HepG2 (cell line): ENCODE measurements around the gene PITHD1. TPM values are rescaled to one million over a fixed set of nuclear protein-coding genes. Genes with fewer than 3 reads are reported as not detected.

Experiments used
- ATAC-seq: fragments of 200-7000 bp; cut with Tn5 transposase; 3 replicates; pipeline ENCODE4 v1.9.1; 2020; ENCODE audit warnings: mild to moderate bottlenecking, moderate library complexity
- BruUV-seq: library from RNA; stranded (reverse); fragments of 400-500 nt; replicated peaks from 2 replicates; lab custom pipeline; 2021; lab: Mats Ljungman, UMichigan
- CTCF ChIA-PET: fragments of 300-600 bp; formaldehyde crosslinking; extraction: SDS; loops from one replicate; lab custom pipeline; 2021; ENCODE audit warnings: low total read pairs, inconsistent platforms, low intra/inter-chr PET ratio; lab: Yijun Ruan, JAX
- POLR2A ChIA-PET: fragments of 350-600 bp; sonication (Branson Sonifier 250); formaldehyde crosslinking; loops from one replicate; lab custom pipeline; 2020; ENCODE audit warnings: antibody characterized with exemption, inconsistent platforms; lab: Yijun Ruan, JAX
- DNase-seq: peaks from one replicate; pipeline ENCODE4 v3.0.0-alpha.2; 2015; ENCODE audit warnings: low spot score
- FAIRE-seq: peaks from 3 replicates; lab custom pipeline; 2011; peaks lifted over from hg19 to GRCh38; lab: Jason Lieb, UNC
- H2AFZ ChIP-seq: one replicate; pipeline ENCODE4 v1.6.1; 2011; ENCODE audit warnings: low read length, inconsistent platforms
- H3K27ac ChIP-seq: fragments of 300-600 bp; 3 replicates; pipeline ENCODE4 v1.8.0; 2011; ENCODE audit warnings: mixed run types, mild to moderate bottlenecking, mixed read lengths, low read length, inconsistent platforms; ENCODE audit not compliant: insufficient read depth; ENCODE audit errors: extremely low read length
- H3K27me3 ChIP-seq, 2 experiments: fragments of 200-600 bp in 1 of 2; 2 replicates in 1 of 2; 3 replicates in 1 of 2; pipeline versions ENCODE4 v1.6.0 to v1.8.0; 2011; ENCODE audit warnings: low read length in 2 of 2, mild to moderate bottlenecking in 2 of 2, moderate library complexity in 2 of 2, inconsistent platforms in 1 of 2; ENCODE audit not compliant: insufficient read depth in 2 of 2, control insufficient read depth in 1 of 2
- H3K36me3 ChIP-seq, 2 experiments: fragments of 200-600 bp in 1 of 2; replicated peaks in 1 of 2; 2 replicates in 1 of 2; 3 replicates in 1 of 2; pipeline versions ENCODE4 v1.5.1 to v1.8.0; 2011; ENCODE audit warnings: low read length in 2 of 2, inconsistent platforms in 1 of 2; ENCODE audit not compliant: insufficient read depth in 2 of 2, control insufficient read depth in 1 of 2
- H3K4me1 ChIP-seq: 2 replicates; pipeline ENCODE4 v1.5.1; 2012; ENCODE audit warnings: low read length, inconsistent platforms; ENCODE audit not compliant: insufficient read depth
- H3K4me2 ChIP-seq: 2 replicates; pipeline ENCODE4 v1.6.0; 2011; ENCODE audit warnings: low read depth, low read length, inconsistent platforms
- H3K4me3 ChIP-seq, 3 experiments: fragments of 200-600 bp in 1 of 3; sonication (generic), shearing (Covaris generic) in 1 of 3; replicated peaks in 1 of 3; 2 replicates each; pipeline ENCODE4 v1.5.1; 2011 to 2016; ENCODE audit warnings: low read length in 3 of 3, inconsistent platforms in 2 of 3, low read depth in 2 of 3, mild to moderate bottlenecking in 2 of 3, control low read depth in 1 of 3, mixed read lengths in 1 of 3; ENCODE audit not compliant: insufficient read depth in 1 of 3
- H3K79me2 ChIP-seq: one replicate; pipeline ENCODE4 v1.6.1; 2011; ENCODE audit warnings: low read length, inconsistent platforms; ENCODE audit not compliant: insufficient read depth
- H3K9ac ChIP-seq: 2 replicates; pipeline ENCODE4 v1.6.0; 2011; ENCODE audit warnings: mild to moderate bottlenecking, low read depth, low read length, inconsistent platforms; ENCODE audit not compliant: insufficient read depth
- H3K9me3 ChIP-seq: 2 replicates; pipeline ENCODE4 v1.5.1; 2012; ENCODE audit warnings: mild to moderate bottlenecking, low read length
- H4K20me1 ChIP-seq: 2 replicates; pipeline ENCODE4 v1.6.0; 2011; ENCODE audit warnings: inconsistent platforms, mild to moderate bottlenecking, low read length, moderate library complexity; ENCODE audit not compliant: insufficient read depth
- HNRNPL ChIP-seq: fragments of 200-400 bp; formaldehyde crosslinking; IDR thresholded peaks from 2 replicates; pipeline ENCODE4 v1.6.1; 2017; ENCODE audit warnings: mild to moderate bottlenecking, low read depth, low read length
- POGZ ChIP-seq: sonication (generic); formaldehyde crosslinking; IDR thresholded peaks from 2 replicates; pipeline ENCODE4 v1.4.0; 2020; ENCODE audit warnings: mild to moderate bottlenecking, missing genetic modification reagents
- POLR2AphosphoS5 ChIP-seq: IDR thresholded peaks from 2 replicates; pipeline ENCODE4 v1.6.1; 2012; ENCODE audit warnings: low read depth, low read length
- RBM22 ChIP-seq: fragments of 200-400 bp; formaldehyde crosslinking; optimal IDR thresholded peaks from 2 replicates; pipeline ENCODE3; 2017; ENCODE audit warnings: mild to moderate bottlenecking, low read length, moderate library complexity
- WGBS: methylation state at CpG from one replicate; pipeline ENCODE4 v1.1.6; 2017; ENCODE audit warnings: low lambda C conversion rate; 5-methylcytosine and 5-hydroxymethylcytosine counted together
- in situ Hi-C: cut with HindIII; loops from 2 replicates; pipeline ENCODE4 v1.10.0; 2017; ENCODE audit warnings: low pct_unique_long_range_greater_than_20kb; ENCODE audit not compliant: extremely low pct_ligation_motif_present
- intact Hi-C: fragments of 100-400 bp; cut with micrococcal nuclease; formaldehyde crosslinking; loops from one replicate; pipeline ENCODE4 v1.10.0; 2022; ENCODE audit not compliant: unreplicated experiment
- polyA plus RNA-seq, 8 experiments: library from polyadenylated mRNA; depleted of rRNA in 3 of 8; stranded (reverse) in 7 of 8; unstranded in 1 of 8; fragments of >200 nt; fragmentation: Illumina TruSeq in 4 of 8; extraction: Trizol in 4 of 8; gene quantifications; 2 replicates each; pipeline versions ENCODE4 v1.2.1 to v1.2.3, GENCODE V29; 2011 to 2016; ENCODE audit warnings: low read depth in 4 of 8, missing spikeins in 1 of 8, mixed read lengths in 1 of 8; ENCODE audit not compliant: insufficient read depth in 1 of 8
- total RNA-seq, 5 experiments: library from RNA; depleted of rRNA; stranded (reverse); fragments of >200 nt; fragmentation: Illumina TruSeq; extraction: Trizol; gene quantifications; 2 replicates each; pipeline ENCODE4 v1.2.3, GENCODE V29; 2016; ENCODE audit warnings: low read depth in 1 of 5
- TF ChIP-seq, protein P1 (sequence below): sonication (generic); formaldehyde crosslinking; IDR thresholded peaks from 2 replicates; pipeline ENCODE4 v1.4.0; 2020; ENCODE audit warnings: missing genetic modification reagents

PITHD1 gene
- total and polyA plus RNA-seq, 2 of the 13 experiments (the other 11 are each of a cell fraction or from before 2014, with no cell fraction given), result 28.0 to 37.3 TPM

- no peak overlapping the region for H3K9ac ChIP-seq
- in situ Hi-C loops (no loop called here), intact Hi-C loops (no loop called here)
- no peak for DNase-seq
- no peaks in the 10 kb centered on the region; a peak in 1 of 5 replicates for H3K27me3 ChIP-seq
- H3K4me1 ChIP-seq, result peaks cover 43% of the 10 kb centered on the region
- H3K4me3 ChIP-seq, result no peak overlapping the region
- no peak for ATAC-seq
- CTCF ChIA-PET, result interaction anchor here (1.2 kb wide), 1 partner anchor 26 kb away, joined by 4 read pairs; no protein-coding TSS in a partner anchor
- no peak for FAIRE-seq
- H3K4me2 ChIP-seq, result no peak overlapping the region
- no TSS peak for BruUV-seq
- H3K79me2 ChIP-seq, result peaks cover 15% of the 10 kb centered on the region
- no peak overlapping the region for H2AFZ ChIP-seq
- 94% methylated on average over 13 of the region's 20 CpGs for WGBS
- POLR2A ChIA-PET, result interaction anchor here (0.7 to 10.9 kb wide), 5 partner anchors 7 to 224 kb away, joined by 3 to 154 read pairs (median 52); partner anchors contain the start of genes HMGCL, LYPLA2, PITHD1 and RPL11
- TF ChIP-seq, protein P1, sequence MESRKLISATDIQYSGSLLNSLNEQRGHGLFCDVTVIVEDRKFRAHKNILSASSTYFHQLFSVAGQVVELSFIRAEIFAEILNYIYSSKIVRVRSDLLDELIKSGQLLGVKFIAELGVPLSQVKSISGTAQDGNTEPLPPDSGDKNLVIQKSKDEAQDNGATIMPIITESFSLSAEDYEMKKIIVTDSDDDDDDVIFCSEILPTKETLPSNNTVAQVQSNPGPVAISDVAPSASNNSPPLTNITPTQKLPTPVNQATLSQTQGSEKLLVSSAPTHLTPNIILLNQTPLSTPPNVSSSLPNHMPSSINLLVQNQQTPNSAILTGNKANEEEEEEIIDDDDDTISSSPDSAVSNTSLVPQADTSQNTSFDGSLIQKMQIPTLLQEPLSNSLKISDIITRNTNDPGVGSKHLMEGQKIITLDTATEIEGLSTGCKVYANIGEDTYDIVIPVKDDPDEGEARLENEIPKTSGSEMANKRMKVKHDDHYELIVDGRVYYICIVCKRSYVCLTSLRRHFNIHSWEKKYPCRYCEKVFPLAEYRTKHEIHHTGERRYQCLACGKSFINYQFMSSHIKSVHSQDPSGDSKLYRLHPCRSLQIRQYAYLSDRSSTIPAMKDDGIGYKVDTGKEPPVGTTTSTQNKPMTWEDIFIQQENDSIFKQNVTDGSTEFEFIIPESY (CRISPR knock-in tag), result no peak
- TF ChIP-seq POLR2AphosphoS5 (peak; percentile 4), RBM22 (peak; percentile 80), HNRNPL (0 out of 2 replicates have a peak, but pooled peaks have one; percentile 18), POGZ (CRISPR knock-in tag) (no peak)
- H3K27ac ChIP-seq, result no peak overlapping the region
- peaks cover 16 to 44% of the 10 kb centered on the region in 2 experiments; a peak in 4 of 5 replicates for H3K36me3 ChIP-seq
- H3K9me3 ChIP-seq, result no peaks in the 10 kb centered on the region
- H4K20me1 ChIP-seq, result peaks cover 9% of the 10 kb centered on the region; the same call in 1 of the 2 replicates
Observed at GRCh38 chr1:23797478-23798448, 19.5 kb downstream of the PITHD1 start.
